PC-9 (cell line): ENCODE results near the gene LIMK1.

Experiments used
- EZH2 ChIP-seq: fragments of 200-600 bp; sonication (generic); IDR thresholded peaks from 2 replicates; pipeline ENCODE4 v1.8.0; 2017; ENCODE audit warnings: antibody characterized with exemption, low read depth
- TF ChIP-seq, protein P1 (sequence below): fragments of 200-600 bp; sonication (generic); conservative IDR thresholded peaks from 2 replicates; pipeline ENCODE4 v1.6.1; 2017; ENCODE audit warnings: mixed run types, antibody characterized with exemption, mild to moderate bottlenecking, moderate library complexity

DNA sequence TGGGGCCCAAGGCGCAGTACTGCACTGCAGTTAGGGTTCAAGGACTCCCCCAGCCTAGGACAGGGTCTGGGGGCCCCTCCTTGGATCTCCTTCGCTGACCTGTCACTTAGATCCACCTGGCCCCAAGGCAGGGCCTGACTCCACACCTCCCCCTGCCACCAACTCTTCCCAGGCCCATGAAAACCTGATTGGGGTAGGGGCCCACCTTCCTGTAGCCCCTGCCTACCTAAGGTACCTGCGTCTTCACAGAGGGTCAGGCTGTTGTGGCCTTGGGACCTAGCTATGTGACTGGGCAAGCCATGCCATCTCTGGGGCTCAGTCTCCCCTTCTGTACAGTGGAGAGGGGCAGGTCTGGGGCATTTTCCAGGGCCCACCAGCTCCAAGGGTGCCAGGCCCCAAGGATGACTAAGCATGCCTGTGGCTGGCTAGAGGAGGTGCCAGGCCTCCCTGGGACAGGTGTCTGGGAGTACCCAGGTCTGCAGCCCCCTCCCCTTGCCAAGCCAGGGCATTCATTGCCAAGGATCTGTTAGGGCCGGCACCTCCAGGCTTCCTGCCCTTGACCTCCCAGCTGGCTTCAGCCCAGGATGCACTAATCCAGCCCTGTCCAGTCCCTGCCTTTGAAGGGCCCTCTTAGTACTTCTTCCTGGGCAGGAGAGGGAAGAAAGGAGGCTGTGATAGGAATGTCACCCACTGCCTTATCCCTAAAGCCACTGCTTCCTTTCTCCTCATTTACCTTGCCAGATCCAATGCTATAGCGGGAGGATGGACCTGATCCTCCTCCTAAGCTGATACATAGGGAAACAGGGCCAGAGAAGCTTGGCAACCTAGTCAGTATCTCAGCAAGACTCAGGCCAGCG, 1.3 kb downstream of the LIMK1 start:
- TF ChIP-seq, protein P1, sequence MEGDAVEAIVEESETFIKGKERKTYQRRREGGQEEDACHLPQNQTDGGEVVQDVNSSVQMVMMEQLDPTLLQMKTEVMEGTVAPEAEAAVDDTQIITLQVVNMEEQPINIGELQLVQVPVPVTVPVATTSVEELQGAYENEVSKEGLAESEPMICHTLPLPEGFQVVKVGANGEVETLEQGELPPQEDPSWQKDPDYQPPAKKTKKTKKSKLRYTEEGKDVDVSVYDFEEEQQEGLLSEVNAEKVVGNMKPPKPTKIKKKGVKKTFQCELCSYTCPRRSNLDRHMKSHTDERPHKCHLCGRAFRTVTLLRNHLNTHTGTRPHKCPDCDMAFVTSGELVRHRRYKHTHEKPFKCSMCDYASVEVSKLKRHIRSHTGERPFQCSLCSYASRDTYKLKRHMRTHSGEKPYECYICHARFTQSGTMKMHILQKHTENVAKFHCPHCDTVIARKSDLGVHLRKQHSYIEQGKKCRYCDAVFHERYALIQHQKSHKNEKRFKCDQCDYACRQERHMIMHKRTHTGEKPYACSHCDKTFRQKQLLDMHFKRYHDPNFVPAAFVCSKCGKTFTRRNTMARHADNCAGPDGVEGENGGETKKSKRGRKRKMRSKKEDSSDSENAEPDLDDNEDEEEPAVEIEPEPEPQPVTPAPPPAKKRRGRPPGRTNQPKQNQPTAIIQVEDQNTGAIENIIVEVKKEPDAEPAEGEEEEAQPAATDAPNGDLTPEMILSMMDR: no peak
- TF ChIP-seq EZH2: no peak
